ENCODE data around the gene SSH3. TPM values are rescaled to one million over a fixed set of nuclear protein-coding genes. Genes with fewer than 3 reads are reported as not detected.

The SSH3 gene
- total RNA-seq, 1 donor from 2014 or later = 37.7 TPM

DNA sequence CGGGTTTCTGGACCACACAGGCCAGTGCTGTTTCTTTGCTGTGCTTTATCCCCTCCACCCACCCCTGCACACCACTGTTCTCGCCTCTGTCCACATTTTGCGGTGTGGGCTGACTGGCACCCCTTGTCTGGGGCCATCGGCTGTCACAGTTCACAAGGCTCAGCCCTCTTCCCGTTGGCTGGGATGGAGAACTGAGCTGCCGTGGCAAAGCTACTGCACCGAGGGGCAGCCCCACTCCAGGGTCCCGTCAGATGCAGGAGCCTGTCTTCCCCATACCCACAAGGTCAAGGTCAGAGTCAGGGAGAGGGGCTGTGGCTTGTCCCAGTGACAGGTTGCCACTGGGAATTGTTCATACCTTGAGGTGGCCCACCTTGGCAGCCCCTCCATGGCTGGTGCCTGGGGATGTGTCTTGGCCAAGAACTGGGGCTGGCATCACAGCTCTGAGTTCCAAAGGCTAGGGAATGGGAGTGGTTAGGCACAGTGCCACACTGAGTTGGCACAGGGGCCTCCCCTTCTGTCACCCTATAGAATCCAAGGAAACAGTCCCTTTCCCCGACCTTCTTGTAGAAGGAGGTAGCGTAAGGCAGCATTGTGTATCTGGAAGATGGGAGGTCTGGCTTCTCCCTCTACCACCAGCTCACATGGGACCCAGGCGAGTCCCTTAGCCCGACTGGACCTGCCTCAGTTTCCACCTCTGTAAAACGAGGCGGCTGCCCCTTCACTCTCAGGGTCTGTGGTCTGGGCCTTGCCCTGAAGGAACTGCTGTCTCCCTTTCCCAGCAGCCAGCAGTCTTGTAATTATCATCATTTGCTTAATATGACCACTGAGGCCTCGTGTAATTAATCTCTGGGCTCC, 33.7 kb upstream of the SSH3 start:
- no peak for TF ChIP-seq CTCF (IDR thresholded peaks at IDR 0.05)
- intact Hi-C loops (cut with DNase I) = loop anchor here (10.0 kb wide), 1 partner anchor 45 kb away; no protein-coding TSS in a partner anchor
- Histone ChIP-seq H3K27me3 (ENCODE audit: low read depth) (no peaks in the 10 kb centered on the region), H3K27ac (peak overlapping the region; percentile 93), H3K9me3 (no peaks in the 10 kb centered on the region), H3K4me1 (peaks cover 81% of the 10 kb centered on the region), H3K4me3 (peak overlapping the region; percentile 90), H3K36me3 (peaks cover 23% of the 10 kb centered on the region)
- ATAC-seq (no peak), DNase-seq (peak; percentile 49)

- DNase-seq = peak; percentile 69
- peak overlapping the region; percentile 90 for H3K4me3 ChIP-seq
- peak in 1 of 2 donors; percentile 15 for ATAC-seq
- H3K36me3 ChIP-seq = peaks cover 23% of the 10 kb centered on the region
- H3K27ac ChIP-seq = peak overlapping the region; percentile 93
- H3K9me3 ChIP-seq = no peaks in the 10 kb centered on the region
- intact Hi-C loops (cut with DNase I) = no loop called here
- no peak for TF ChIP-seq CTCF (IDR thresholded peaks at IDR 0.05)
- H3K27me3 ChIP-seq (ENCODE audit: low read depth) = no peaks in the 10 kb centered on the region
- H3K4me1 ChIP-seq = peaks cover 88% of the 10 kb centered on the region
Measured at GRCh38 chr11:67270256-67271204, 32.8 kb upstream of the SSH3 start.

- Histone ChIP-seq H3K27me3 (ENCODE audit: low read depth) (no peaks in the 10 kb centered on the region), H3K27ac (peak overlapping the region; percentile 93), H3K36me3 (peaks cover 23% of the 10 kb centered on the region), H3K4me3 (peak overlapping the region; percentile 90), H3K9me3 (no peaks in the 10 kb centered on the region), H3K4me1 (peaks cover 89% of the 10 kb centered on the region)
- intact Hi-C loops (cut with DNase I) = no loop called here
- ATAC-seq (no peak), DNase-seq (no peak)
- no peak for TF ChIP-seq CTCF (IDR thresholded peaks at IDR 0.05)
Measured at GRCh38 chr11:67271205-67271540, 32.2 kb upstream of the SSH3 start.

DNA sequence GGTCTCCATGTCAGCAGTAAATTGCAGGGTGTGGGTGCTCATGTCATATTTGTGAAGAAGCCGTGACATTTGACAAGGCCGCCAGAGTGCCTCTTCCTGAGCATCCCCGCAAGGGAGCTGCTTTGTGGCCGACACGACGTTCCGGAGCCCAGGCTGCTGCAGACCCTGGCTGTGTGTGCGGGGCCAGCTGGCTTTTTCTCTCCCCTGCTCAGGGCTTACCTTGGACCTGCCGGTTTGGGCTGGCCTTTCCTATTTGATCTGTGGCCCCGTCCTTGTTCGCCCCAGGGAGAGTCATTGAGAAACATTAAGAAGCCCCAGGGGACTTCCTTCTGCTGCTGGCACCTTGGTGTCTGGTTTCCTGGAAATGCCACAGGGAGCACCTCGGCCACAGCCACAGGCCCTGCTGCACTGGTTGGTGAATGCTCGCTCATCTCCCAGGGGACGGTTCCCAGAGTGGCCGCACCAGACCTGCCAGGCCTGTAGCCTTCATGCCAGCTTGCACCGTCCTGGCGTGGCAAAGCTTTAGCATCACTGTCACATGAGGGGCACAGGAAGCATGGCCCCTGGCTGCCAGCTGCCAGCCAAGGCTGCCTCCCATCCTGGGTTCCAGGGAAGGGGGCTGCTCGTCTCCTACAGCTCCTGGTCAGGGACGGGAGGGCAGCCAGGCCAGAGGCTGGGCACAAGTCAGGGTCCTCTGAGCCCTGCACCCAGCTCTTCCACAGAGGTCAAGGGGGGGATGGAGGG, 31.6 kb upstream of the SSH3 start:
- H3K27ac ChIP-seq = peak overlapping the region; percentile 93
- H3K4me3 ChIP-seq = peak overlapping the region; percentile 90
- peak; percentile 55 for DNase-seq
- intact Hi-C loops (cut with DNase I) = no loop called here
- H3K36me3 ChIP-seq = peaks cover 23% of the 10 kb centered on the region
- no peak for TF ChIP-seq CTCF (IDR thresholded peaks at IDR 0.05)
- no peaks in the 10 kb centered on the region for H3K27me3 ChIP-seq (ENCODE audit: low read depth)
- no peak for ATAC-seq
- peaks cover 95% of the 10 kb centered on the region for H3K4me1 ChIP-seq
- no peaks in the 10 kb centered on the region for H3K9me3 ChIP-seq

Data from lower lobe of right lung (tissue), 2 donors.